HG02852 (cell line): ENCODE measurements around the gene CDK8.
A peak's percentile ranks its signal among the peaks of the same experiment; 100 is the strongest.

ENCODE experiments used
- ATAC-seq: cut with Tn5 transposase; IDR thresholded peaks from one replicate; pipeline ENCODE4 v1.9.1; 2021; ENCODE audit warnings: mild to moderate bottlenecking, moderate library complexity; ENCODE audit not compliant: unreplicated experiment

Gene CDK8

GRCh38 chr13:26253787-26254582, at the start of gene CDK8:
Gene CDK8 (plus strand): TSS chr13:26254129. CDS start chr13:26254642, 513 bp downstream.
- peak; percentile 87 for ATAC-seq

- ATAC-seq: no peak
These were observed 45.6 kb upstream of the CDK8 start for GRCh38 chr13:26208287-26208686.

DNA sequence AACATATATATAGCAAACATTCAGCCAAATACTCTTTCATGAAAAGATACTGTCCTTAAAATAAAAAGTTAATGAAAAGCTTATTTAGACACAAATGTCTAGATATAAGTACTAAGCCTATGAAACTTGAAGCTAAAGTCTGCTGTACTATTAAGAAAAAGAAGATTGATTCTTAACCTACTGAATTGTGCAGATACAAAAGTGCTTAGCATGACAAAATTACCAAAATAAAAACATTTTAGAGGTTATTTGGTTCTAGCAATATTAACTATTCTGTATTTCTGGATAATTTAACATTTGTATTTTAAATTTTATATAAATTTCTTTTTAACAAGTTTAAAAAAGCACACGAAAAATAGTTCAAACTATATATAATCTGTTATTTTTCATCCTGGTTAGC, 40.6 kb upstream of the CDK8 start:
- no peak for ATAC-seq

DNA sequence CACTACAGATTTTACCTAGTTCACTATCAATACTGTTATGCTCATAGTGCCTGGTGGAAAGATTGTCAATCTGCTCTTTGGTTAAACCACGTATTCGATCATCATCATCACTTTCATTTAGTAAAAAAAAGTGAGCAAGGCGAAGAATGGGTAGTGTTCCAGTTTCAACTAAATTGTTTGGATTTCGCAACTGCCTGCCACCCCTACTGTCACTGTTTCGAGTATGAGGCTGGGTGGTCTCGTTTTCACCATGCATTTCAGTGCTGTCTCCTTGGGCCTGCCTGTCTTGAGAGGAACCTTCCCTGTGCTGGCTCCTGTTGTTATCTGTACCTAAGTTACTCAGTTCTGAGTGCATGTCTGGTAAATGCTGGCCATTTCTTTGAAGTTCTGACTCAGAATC, 39.9 kb upstream of the CDK8 start:
- ATAC-seq: no peak

GRCh38 chr13:26216042-26216441, 37.9 kb upstream of the CDK8 start:
- no peak for ATAC-seq

DNA sequence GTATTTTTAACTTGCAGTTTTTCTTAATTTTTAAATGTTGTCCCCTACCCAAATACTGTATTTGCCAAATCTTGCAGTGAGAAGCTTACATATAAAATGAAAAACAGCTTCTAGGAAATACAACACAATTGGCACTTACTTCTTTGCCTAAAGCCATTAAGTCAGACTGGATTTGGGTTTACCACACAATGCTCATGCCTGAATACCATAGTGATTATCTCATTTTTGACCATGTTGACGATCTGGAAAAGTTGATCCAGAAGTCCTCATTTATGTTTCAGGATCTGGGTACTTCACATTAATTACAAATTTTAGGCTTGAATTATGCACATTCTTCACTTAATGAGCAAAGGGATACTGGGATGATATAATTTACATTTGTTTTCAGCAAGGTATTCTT, 34.2 kb upstream of the CDK8 start:
- no peak for ATAC-seq

DNA sequence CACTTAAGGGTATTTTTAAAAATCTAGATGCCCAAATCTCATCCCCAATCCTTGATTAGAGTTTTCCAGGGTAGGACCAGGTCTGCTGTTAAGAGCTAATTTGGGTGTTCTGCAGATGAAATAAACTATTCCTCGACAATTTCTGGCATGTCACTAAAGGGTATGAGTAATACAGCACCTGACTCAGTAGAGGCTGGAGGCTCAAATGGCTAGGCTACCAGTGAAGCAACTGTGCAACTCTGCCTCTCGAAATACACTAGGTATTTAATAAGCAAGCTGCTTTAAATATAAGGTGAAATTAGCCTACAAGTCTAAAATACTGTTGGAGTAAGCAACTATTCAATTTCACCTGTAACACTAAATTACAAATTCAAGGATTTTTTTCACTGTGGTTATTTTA, 33.4 kb upstream of the CDK8 start:
- ATAC-seq: no peak

- peak; percentile 29 for ATAC-seq
These were observed 32.6 kb upstream of the CDK8 start for GRCh38 chr13:26221399-26221720.

DNA sequence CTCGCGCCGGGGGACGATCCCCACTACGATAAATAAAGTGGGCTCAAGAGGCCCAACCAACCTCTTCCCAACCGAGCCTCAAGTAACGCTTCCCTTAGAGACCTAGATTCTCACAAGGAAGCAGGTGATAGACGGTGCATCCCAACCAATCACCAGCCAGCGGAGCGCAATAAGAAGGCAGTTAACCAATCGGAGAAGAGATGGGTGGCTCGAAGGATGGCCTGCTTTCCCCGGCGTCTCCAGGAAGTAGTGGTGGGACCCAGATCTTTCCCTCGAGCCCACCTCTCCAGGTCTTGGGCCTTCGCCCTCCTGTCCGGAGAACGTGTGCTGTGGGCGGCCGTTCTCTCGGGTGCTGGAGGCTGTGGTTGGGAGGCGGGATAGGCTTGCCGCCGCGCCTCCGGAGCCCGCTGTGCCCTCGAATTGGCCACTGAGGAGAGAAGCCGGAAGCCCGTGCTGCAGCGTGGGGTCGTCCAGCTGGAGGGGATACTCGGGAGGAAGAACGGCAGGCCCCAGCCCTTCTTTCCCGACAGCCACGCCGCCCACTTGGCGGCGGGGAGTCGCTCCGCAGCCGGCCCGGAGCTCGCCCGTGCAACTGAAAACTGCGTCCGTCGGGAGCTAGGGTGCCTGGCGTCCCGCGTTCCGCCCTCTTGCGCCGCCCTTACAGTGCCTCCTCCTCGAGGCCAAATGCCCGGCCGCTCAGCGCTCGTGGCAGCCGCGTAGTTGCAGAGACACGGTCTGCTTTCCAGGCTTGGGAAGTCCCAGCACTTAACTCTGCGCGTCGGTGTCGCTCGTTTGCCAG, 32.0 kb upstream of the CDK8 start, which contains the start of gene RNF6:
Gene RNF6 (minus strand): TSS at position 594 of the 799 bp plus-strand sequence. CDS start 2,665 bp downstream, outside the sequence.
- peak; percentile 98 for ATAC-seq

GRCh38 chr13:26222520-26223046, 31.3 kb upstream of the CDK8 start:
- ATAC-seq: peak; percentile 42

DNA sequence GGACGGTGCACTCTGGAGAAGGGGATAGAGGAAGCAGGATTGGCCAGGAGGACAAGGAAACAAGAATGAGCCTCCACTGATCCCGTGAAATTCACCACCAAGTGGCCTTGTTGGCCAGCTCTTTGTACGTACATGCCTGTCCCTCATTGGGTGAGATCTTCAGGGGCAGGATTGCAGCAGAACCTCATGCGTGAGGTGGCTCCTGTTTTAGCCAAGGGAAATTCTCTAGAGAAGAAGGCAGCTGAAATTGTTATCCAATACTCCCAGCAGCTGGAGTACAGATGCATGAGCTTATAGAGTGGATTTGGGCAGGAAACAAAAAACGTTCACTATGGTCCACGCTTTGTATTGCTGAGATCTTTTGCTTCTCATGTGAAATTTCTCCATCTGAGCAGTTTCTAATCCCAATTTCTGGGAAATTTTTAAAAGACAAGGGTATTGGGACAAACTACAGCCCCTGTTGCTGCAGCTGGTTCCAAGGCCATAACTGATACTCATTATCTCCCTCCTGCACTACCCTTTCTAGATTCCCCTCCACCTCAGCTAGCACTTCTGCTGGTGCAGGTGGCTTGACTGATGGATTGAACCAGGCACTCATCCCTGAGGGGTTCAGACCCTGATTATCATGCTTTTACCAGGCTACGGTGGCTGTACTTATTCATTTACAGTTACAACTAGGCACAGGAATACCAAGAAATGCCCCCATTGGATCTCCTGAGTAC, 27.9 kb upstream of the CDK8 start:
- ATAC-seq: no peak

DNA sequence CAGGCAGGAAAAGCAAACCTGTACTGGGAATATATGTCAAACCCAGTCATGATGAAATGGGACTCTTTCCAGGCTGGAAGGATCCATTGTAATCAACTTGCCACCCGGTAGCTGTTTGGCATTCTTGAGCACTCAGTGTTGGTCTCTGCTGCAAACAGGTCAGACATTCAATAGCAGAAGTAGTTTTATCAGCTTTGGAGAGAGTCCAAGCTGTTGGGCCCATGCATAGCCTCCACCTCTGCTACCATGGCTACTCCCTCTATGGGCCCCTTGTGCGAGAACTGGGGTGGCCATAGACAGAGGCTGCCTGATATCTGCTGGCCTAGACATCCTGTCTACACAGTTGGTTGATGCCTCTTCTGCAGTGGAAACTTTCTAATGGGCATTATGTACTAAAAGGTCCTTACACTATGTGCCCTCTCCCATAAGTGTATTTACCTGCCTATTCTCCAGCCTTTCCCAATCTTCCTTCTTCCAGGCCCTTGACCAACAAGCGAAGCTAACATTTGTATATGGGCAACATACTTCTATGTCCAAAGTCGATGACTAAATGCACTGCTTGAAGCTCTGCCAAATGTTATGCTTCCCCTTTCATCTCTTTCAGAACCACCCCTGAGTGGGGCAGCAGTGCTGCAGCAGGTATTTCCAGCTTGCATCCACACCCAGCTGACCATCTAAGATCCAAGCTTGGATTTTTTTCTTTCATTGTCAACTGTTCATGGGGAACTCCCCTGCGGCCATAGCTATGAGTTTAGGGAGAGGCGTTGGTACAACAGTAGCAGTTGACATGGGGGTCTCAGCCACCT, 26.6 kb upstream of the CDK8 start:
- ATAC-seq: no peak

GRCh38 chr13:26228096-26228495, 25.8 kb upstream of the CDK8 start:
- no peak for ATAC-seq

GRCh38 chr13:26229080-26229615, 24.8 kb upstream of the CDK8 start:
- ATAC-seq: no peak

GRCh38 chr13:26230703-26231102, 23.2 kb upstream of the CDK8 start:
- no peak for ATAC-seq

DNA sequence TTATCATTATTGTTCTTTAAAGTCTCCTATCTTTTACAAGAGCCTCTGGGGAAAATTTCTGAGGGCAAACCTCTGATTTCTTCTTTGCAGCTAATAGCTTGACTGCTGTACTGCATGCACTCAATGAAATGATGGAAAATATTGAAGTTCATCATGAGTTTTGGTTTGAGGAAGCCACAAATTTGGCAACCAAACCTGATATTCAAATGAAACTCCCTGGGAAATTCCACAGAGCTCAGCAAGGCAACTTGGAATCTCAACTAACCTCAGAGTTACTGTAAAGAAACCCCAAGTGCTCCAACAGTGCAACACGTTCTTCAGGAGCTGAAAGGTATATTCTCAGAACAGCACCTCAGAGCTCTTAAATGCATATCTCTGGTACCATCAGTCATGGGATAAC, 17.6 kb upstream of the CDK8 start:
- ATAC-seq: no peak

DNA sequence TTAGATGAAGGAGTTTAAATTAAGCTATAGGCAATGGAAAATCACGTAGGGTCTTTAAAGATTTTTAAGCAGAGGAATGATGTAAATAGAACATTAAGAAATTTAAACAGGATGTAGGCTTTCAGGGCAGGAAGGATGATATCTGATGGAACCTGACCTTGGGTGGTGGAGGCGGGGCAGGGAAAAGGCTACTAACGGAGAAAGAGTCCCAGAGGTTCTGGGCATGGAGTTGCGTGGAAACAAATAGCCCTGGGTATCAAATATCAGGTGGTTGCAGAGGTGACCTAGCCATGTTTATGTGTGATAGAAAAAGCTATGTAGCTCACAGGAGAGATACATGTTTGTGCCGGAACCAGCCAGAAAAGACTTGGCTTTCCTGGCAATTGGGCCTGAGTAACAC, 7.8 kb upstream of the CDK8 start:
- ATAC-seq: no peak

- ATAC-seq: no peak
These were observed 6.9 kb upstream of the CDK8 start for GRCh38 chr13:26247011-26247410.

DNA sequence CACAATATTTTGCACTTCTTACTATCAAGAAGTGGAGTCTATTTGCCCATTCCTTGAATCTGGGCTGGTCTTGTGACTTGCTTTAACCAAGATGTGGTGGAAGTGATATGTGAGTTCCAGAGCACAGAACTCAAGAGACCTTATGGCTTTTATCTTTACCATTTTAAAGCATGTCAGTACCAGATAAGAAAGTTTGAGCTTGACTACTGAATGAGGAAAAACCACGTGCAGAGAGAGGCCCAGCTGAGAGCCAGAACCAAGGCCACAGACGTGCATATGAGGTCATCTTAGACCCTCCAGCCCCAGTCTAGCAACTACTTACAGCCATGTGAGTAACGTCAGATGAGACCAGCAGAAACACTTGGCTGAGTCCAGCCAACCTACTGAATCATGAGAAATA, 6.3 kb upstream of the CDK8 start:
- no peak for ATAC-seq

DNA sequence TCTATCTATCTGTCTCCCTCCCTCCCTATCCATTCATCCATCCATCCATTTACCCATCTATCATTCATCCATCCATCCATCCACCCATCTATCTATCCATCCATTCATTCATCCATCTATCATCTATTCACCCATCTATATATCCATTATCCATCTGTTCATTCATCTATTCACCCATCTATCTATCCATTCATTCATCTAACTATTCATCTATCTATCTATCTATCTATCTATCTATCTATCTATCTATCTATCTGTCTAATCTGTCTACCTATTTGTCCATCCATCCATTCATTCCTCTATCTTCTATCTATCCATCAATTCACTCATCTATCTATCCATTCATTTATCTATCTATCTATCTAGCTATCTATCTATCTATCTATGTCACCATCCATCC, 4.4 kb upstream of the CDK8 start:
- no peak for ATAC-seq
